GM23338 (cell line): Measurements from ENCODE around the gene KIF22.

ENCODE experiments used
- CREB1 ChIP-seq: fragments of 250-450 bp; sonication (Bioruptor Pico); IDR thresholded peaks from 2 replicates; pipeline ENCODE4 v1.5.0; 2020; ENCODE audit warnings: low read depth, mild to moderate bottlenecking, moderate library complexity
- EZH2 ChIP-seq: fragments of 200-600 bp; sonication (generic); IDR thresholded peaks from one replicate; pipeline ENCODE4 v1.8.0; 2017; ENCODE audit warnings: antibody characterized with exemption, mild to moderate bottlenecking, low read depth; ENCODE audit not compliant: unreplicated experiment
- EZH2phosphoT487 ChIP-seq: fragments of 200-600 bp; sonication (generic); IDR thresholded peaks from one replicate; pipeline ENCODE4 v1.8.1; 2018; ENCODE audit warnings: antibody characterized with exemption; ENCODE audit not compliant: unreplicated experiment
- JUNB ChIP-seq: IDR thresholded peaks from one replicate; pipeline ENCODE4 v1.6.1; 2016; ENCODE audit warnings: antibody characterized with exemption; ENCODE audit not compliant: unreplicated experiment
- NANOG ChIP-seq: IDR thresholded peaks from 2 replicates; pipeline ENCODE4 v1.6.1; 2016; ENCODE audit warnings: antibody characterized with exemption, borderline replicate concordance
- POLR2AphosphoS5 ChIP-seq: IDR thresholded peaks from 2 replicates; pipeline ENCODE4 v1.6.1; 2016; ENCODE audit warnings: antibody characterized with exemption, low read depth
- STAT1 ChIP-seq: IDR thresholded peaks from one replicate; pipeline ENCODE4 v1.6.1; 2016; ENCODE audit warnings: antibody characterized with exemption; ENCODE audit not compliant: unreplicated experiment
- ZNF114 ChIP-seq: fragments of 250-450 bp; sonication (Bioruptor Pico); IDR thresholded peaks from 2 replicates; pipeline ENCODE4 v1.5.0; 2020; ENCODE audit warnings: mild to moderate bottlenecking, moderate library complexity
- ZNF331 ChIP-seq: fragments of 250-450 bp; sonication (Bioruptor Pico); IDR thresholded peaks from 2 replicates; pipeline ENCODE4 v1.5.0; 2020; ENCODE audit warnings: low read depth, mild to moderate bottlenecking, moderate library complexity
- TF ChIP-seq, protein P1 (sequence below), 2 experiments: fragments of 200-600 bp in 1 of 2; sonication (generic) in 1 of 2; conservative IDR thresholded peaks; 2 replicates each; pipeline versions ENCODE4 v1.5.1 to v1.6.1; 2016 to 2017; ENCODE audit warnings: antibody characterized with exemption in 2 of 2, low read depth in 2 of 2, mild to moderate bottlenecking in 2 of 2, moderate library complexity in 1 of 2
- TF ChIP-seq, protein P2 (sequence below): IDR thresholded peaks from one replicate; pipeline ENCODE4 v1.6.1; 2018; ENCODE audit warnings: antibody characterized with exemption; ENCODE audit not compliant: unreplicated experiment
- TF ChIP-seq, protein P3 (sequence below): IDR thresholded peaks from 2 replicates; pipeline ENCODE4 v1.6.1; 2016; ENCODE audit warnings: antibody characterized with exemption
- TF ChIP-seq, protein P4 (sequence below): fragments of 250-450 bp; sonication (Bioruptor Pico); IDR thresholded peaks from 2 replicates; pipeline ENCODE4 v1.5.0; 2020; ENCODE audit warnings: mild to moderate bottlenecking, moderate library complexity

DNA sequence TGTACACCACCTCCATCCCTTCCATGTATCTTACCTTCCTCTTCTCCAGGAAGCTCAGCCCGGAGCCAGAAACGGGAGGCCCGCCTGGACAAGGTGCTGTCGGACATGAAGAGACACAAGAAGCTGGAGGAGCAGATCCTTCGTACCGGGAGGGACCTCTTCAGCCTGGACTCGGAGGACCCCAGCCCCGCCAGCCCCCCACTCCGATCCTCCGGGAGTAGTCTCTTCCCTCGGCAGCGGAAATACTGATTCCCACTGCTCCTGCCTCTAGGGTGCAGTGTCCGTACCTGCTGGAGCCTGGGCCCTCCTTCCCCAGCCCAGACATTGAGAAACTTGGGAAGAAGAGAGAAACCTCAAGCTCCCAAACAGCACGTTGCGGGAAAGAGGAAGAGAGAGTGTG, 29.0 kb downstream of the KIF22 start:
- TF ChIP-seq, protein P1, sequence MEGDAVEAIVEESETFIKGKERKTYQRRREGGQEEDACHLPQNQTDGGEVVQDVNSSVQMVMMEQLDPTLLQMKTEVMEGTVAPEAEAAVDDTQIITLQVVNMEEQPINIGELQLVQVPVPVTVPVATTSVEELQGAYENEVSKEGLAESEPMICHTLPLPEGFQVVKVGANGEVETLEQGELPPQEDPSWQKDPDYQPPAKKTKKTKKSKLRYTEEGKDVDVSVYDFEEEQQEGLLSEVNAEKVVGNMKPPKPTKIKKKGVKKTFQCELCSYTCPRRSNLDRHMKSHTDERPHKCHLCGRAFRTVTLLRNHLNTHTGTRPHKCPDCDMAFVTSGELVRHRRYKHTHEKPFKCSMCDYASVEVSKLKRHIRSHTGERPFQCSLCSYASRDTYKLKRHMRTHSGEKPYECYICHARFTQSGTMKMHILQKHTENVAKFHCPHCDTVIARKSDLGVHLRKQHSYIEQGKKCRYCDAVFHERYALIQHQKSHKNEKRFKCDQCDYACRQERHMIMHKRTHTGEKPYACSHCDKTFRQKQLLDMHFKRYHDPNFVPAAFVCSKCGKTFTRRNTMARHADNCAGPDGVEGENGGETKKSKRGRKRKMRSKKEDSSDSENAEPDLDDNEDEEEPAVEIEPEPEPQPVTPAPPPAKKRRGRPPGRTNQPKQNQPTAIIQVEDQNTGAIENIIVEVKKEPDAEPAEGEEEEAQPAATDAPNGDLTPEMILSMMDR (conservative IDR thresholded peaks at IDR 0.05; ENCODE audit: low read depth in 2 of 2), result peak; percentile 26 to 53
- TF ChIP-seq POLR2AphosphoS5, result no peak
- TF ChIP-seq, protein P2, sequence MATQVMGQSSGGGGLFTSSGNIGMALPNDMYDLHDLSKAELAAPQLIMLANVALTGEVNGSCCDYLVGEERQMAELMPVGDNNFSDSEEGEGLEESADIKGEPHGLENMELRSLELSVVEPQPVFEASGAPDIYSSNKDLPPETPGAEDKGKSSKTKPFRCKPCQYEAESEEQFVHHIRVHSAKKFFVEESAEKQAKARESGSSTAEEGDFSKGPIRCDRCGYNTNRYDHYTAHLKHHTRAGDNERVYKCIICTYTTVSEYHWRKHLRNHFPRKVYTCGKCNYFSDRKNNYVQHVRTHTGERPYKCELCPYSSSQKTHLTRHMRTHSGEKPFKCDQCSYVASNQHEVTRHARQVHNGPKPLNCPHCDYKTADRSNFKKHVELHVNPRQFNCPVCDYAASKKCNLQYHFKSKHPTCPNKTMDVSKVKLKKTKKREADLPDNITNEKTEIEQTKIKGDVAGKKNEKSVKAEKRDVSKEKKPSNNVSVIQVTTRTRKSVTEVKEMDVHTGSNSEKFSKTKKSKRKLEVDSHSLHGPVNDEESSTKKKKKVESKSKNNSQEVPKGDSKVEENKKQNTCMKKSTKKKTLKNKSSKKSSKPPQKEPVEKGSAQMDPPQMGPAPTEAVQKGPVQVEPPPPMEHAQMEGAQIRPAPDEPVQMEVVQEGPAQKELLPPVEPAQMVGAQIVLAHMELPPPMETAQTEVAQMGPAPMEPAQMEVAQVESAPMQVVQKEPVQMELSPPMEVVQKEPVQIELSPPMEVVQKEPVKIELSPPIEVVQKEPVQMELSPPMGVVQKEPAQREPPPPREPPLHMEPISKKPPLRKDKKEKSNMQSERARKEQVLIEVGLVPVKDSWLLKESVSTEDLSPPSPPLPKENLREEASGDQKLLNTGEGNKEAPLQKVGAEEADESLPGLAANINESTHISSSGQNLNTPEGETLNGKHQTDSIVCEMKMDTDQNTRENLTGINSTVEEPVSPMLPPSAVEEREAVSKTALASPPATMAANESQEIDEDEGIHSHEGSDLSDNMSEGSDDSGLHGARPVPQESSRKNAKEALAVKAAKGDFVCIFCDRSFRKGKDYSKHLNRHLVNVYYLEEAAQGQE, result no peak
- TF ChIP-seq EZH2phosphoT487, result no peak
- no peak for TF ChIP-seq EZH2
- no peak for TF ChIP-seq ZNF331
- TF ChIP-seq ZNF114, result no peak
- TF ChIP-seq NANOG, result no peak
- no peak for TF ChIP-seq CREB1 (CRISPR knock-in tag)
- TF ChIP-seq JUNB, result no peak
- TF ChIP-seq, protein P3, sequence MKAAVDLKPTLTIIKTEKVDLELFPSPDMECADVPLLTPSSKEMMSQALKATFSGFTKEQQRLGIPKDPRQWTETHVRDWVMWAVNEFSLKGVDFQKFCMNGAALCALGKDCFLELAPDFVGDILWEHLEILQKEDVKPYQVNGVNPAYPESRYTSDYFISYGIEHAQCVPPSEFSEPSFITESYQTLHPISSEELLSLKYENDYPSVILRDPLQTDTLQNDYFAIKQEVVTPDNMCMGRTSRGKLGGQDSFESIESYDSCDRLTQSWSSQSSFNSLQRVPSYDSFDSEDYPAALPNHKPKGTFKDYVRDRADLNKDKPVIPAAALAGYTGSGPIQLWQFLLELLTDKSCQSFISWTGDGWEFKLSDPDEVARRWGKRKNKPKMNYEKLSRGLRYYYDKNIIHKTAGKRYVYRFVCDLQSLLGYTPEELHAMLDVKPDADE, result no peak
- no peak for TF ChIP-seq STAT1
- TF ChIP-seq, protein P4, sequence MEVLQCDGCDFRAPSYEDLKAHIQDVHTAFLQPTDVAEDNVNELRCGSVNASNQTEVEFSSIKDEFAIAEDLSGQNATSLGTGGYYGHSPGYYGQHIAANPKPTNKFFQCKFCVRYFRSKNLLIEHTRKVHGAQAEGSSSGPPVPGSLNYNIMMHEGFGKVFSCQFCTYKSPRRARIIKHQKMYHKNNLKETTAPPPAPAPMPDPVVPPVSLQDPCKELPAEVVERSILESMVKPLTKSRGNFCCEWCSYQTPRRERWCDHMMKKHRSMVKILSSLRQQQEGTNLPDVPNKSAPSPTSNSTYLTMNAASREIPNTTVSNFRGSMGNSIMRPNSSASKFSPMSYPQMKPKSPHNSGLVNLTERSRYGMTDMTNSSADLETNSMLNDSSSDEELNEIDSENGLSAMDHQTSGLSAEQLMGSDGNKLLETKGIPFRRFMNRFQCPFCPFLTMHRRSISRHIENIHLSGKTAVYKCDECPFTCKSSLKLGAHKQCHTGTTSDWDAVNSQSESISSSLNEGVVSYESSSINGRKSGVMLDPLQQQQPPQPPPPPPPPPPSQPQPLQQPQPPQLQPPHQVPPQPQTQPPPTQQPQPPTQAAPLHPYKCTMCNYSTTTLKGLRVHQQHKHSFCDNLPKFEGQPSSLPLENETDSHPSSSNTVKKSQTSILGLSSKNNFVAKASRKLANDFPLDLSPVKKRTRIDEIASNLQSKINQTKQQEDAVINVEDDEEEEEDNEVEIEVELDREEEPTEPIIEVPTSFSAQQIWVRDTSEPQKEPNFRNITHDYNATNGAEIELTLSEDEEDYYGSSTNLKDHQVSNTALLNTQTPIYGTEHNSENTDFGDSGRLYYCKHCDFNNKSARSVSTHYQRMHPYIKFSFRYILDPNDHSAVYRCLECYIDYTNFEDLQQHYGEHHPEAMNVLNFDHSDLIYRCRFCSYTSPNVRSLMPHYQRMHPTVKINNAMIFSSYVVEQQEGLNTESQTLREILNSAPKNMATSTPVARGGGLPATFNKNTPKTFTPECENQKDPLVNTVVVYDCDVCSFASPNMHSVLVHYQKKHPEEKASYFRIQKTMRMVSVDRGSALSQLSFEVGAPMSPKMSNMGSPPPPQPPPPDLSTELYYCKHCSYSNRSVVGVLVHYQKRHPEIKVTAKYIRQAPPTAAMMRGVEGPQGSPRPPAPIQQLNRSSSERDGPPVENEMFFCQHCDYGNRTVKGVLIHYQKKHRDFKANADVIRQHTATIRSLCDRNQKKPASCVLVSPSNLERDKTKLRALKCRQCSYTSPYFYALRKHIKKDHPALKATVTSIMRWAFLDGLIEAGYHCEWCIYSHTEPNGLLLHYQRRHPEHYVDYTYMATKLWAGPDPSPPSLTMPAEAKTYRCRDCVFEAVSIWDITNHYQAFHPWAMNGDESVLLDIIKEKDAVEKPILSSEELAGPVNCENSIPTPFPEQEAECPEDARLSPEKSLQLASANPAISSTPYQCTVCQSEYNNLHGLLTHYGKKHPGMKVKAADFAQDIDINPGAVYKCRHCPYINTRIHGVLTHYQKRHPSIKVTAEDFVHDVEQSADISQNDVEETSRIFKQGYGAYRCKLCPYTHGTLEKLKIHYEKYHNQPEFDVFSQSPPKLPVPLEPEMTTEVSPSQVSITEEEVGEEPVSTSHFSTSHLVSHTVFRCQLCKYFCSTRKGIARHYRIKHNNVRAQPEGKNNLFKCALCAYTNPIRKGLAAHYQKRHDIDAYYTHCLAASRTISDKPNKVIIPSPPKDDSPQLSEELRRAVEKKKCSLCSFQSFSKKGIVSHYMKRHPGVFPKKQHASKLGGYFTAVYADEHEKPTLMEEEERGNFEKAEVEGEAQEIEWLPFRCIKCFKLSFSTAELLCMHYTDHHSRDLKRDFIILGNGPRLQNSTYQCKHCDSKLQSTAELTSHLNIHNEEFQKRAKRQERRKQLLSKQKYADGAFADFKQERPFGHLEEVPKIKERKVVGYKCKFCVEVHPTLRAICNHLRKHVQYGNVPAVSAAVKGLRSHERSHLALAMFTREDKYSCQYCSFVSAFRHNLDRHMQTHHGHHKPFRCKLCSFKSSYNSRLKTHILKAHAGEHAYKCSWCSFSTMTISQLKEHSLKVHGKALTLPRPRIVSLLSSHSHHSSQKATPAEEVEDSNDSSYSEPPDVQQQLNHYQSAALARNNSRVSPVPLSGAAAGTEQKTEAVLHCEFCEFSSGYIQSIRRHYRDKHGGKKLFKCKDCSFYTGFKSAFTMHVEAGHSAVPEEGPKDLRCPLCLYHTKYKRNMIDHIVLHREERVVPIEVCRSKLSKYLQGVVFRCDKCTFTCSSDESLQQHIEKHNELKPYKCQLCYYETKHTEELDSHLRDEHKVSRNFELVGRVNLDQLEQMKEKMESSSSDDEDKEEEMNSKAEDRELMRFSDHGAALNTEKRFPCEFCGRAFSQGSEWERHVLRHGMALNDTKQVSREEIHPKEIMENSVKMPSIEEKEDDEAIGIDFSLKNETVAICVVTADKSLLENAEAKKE (CRISPR knock-in tag), result no peak
